ENCODE results near the gene UTY. TPM values are rescaled to one million over a fixed set of nuclear protein-coding genes. Genes with fewer than 3 reads are reported as not detected.

Gene UTY
- total RNA-seq, 1 donor from 2014 or later = 29.2 TPM

DNA sequence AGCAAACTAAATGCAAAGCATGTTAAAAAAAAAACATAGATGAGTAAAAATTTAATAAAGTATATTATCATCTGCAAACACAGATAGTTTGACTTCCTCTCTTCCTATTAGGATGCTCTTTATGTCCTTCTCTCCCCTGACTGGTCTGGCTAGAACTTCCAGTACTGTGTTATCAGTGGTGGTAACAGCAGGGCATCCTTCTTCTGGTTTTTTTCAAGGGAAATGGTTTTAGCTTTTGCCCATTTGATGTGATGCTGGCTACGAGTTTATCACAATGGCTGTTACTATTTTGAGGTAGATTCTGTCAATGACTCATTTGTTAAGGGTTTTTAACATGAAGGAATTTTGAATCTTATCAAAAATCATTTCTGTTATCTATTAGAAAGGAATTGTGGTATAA, 34.3 kb downstream of the UTY start:
- DNase-seq (ENCODE audit: low read depth) (no peak), FAIRE-seq (no peak)
- Histone ChIP-seq H3K27me3 (ENCODE audit: control insufficient read depth, insufficient read depth, low read length) (no peaks in the 10 kb centered on the region), H3K4me3 (ENCODE audit: low read depth, low read length) (no peak overlapping the region), H3K36me3 (ENCODE audit: control insufficient read depth, insufficient read depth, low read length) (no peaks in the 10 kb centered on the region)
- TF ChIP-seq, protein P1, sequence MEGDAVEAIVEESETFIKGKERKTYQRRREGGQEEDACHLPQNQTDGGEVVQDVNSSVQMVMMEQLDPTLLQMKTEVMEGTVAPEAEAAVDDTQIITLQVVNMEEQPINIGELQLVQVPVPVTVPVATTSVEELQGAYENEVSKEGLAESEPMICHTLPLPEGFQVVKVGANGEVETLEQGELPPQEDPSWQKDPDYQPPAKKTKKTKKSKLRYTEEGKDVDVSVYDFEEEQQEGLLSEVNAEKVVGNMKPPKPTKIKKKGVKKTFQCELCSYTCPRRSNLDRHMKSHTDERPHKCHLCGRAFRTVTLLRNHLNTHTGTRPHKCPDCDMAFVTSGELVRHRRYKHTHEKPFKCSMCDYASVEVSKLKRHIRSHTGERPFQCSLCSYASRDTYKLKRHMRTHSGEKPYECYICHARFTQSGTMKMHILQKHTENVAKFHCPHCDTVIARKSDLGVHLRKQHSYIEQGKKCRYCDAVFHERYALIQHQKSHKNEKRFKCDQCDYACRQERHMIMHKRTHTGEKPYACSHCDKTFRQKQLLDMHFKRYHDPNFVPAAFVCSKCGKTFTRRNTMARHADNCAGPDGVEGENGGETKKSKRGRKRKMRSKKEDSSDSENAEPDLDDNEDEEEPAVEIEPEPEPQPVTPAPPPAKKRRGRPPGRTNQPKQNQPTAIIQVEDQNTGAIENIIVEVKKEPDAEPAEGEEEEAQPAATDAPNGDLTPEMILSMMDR (IDR thresholded peaks at IDR 0.05; ENCODE audit: insufficient read depth, low read length, severe bottlenecking) = no peak

DNA sequence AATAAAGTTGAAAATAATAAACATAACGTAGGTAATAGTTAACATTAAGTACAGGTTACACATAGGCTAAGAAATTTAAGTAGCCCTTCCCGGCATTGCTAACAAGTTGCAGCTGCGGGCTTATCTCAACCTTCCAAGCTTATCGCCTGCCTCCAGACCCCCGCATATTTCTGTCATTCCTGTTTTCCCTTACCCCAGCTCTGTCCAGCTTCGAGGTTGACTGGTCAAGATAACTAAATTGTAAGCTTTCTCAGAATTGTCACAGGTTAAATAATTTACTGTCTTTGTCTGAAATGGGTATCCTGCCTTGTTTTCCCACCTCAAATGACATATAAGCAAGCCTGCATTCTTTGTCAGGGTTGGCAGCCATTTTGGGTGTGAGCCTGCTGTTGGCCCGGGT, 36.7 kb downstream of the UTY start:
- Histone ChIP-seq H3K27me3 (ENCODE audit: control insufficient read depth, insufficient read depth, low read length) (no peaks in the 10 kb centered on the region), H3K36me3 (ENCODE audit: control insufficient read depth, insufficient read depth, low read length) (no peaks in the 10 kb centered on the region), H3K4me3 (ENCODE audit: low read depth, low read length) (no peak overlapping the region)
- FAIRE-seq (no peak), DNase-seq (ENCODE audit: low read depth) (no peak)
- TF ChIP-seq, protein P1 (IDR thresholded peaks at IDR 0.05; ENCODE audit: insufficient read depth, low read length, severe bottlenecking) = no peak

DNA sequence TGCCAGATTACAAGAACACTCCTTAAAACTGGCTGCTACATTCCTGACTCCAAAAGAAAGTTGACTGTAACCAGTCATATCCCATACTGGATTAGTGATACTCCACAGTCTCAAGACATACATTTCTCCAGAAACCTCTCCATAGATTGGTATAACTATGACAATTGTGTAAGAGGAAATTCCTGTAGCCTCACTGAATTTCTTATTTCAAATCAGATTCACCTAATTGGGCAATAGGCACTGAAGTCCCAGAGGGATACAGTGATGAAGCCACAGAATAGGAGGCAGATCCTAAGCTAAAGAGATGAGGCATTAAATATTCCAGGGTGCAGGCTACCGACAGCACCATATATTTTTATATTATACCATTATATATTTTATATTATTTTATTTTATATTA, 39.0 kb downstream of the UTY start:
- H3K36me3 ChIP-seq (ENCODE audit: control insufficient read depth, insufficient read depth, low read length) = no peaks in the 10 kb centered on the region
- FAIRE-seq = no peak
- TF ChIP-seq, protein P1 (IDR thresholded peaks at IDR 0.05; ENCODE audit: insufficient read depth, low read length, severe bottlenecking) = no peak
- H3K27me3 ChIP-seq (ENCODE audit: control insufficient read depth, insufficient read depth, low read length) = no peaks in the 10 kb centered on the region
- no peak for DNase-seq (ENCODE audit: low read depth)
- H3K4me3 ChIP-seq (ENCODE audit: low read depth, low read length) = no peak overlapping the region

DNA sequence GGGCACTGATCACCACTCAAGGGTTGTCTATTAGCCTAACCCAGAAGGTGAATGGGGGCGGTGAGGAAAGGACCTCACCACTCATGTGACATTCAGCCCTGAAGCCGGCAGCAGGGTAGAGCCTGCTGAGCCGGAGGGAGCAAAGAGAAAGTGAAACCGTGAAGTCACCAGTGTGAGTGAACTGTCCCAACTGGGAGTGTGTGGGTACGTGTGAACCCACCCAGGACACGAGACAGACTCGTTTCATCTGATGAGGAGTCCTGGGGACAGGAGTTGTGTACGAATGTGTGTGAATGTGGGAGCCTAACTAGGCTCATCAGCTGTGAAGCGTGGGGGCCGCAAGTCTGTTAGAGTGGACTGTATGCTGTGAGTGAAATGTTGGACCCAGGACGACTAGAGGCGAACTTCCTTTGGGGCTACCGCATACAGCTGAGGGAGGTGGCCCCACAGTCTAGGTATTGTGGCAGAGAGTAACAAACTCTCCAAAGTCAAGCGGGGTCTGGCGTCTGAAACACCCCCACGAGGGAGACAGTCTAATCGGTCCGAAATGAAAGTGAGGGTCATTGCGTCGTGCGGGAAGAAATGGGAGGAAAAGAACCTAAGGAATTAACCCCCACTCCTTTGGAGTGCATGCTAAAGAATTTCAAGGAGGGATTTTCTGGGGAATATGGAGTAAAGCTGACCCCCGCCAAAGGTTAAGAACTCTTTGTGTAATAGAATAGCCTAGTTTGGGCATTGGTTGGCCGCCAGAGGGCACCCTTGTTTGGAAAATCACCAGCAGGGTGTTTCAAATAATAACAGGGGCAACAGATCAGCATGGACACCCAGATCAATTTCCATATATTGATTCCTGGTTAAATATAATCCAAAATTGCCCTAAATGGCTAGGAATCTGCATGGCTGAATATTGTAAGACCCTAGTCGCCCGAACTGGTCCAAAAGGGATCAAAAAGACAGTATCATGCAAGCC, 43.6 kb downstream of the UTY start:
- FAIRE-seq (no peak), DNase-seq (ENCODE audit: low read depth) (peak; percentile 4)
- Histone ChIP-seq H3K4me3 (ENCODE audit: low read depth, low read length) (peak overlapping the region; percentile 3), H3K36me3 (ENCODE audit: control insufficient read depth, insufficient read depth, low read length) (no peaks in the 10 kb centered on the region), H3K27me3 (ENCODE audit: control insufficient read depth, insufficient read depth, low read length) (no peaks in the 10 kb centered on the region)
- TF ChIP-seq, protein P1 (IDR thresholded peaks at IDR 0.05; ENCODE audit: insufficient read depth, low read length, severe bottlenecking) = peak; percentile 41

DNA sequence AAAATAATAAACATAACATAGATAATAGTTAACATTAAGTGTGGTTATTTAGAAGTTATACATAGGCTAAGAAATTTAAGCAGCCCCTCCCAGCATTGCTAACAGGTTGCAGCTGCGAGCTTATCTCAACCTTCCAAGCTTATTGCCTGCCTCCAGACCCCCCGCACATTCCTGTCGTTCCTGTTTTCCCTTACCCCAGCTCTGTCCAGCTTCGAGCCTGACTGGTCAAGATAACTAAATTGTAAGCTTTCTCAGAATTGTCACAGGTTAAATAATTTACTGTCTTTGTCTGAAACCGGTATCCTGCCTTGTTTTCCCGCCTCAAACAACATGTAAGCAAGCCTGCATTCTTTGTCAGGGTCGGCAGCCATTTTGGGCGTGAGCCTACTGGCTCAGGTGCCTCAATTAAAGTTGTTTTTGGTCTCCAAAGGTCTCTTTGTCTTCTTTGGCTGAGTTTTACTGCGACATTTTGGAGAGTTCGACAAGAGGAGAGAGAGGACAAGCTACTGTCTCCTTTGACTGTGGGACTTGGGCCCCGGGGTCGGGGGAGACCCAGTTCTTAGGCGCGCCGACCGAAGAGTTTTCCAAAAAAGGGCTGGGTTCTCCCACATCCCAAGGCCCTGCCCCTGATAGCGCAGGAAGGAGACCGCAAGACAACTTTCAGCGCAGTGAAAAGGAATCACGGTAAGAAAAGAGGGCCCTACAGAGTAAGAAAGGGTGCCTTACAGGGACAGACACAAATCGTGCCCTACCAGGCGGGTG, 44.4 kb downstream of the UTY start:
- DNase-seq (ENCODE audit: low read depth) (no peak), FAIRE-seq (no peak)
- Histone ChIP-seq H3K36me3 (ENCODE audit: control insufficient read depth, insufficient read depth, low read length) (no peaks in the 10 kb centered on the region), H3K27me3 (ENCODE audit: control insufficient read depth, insufficient read depth, low read length) (no peaks in the 10 kb centered on the region), H3K4me3 (ENCODE audit: low read depth, low read length) (no peak overlapping the region)
- TF ChIP-seq, protein P1 (IDR thresholded peaks at IDR 0.05; ENCODE audit: insufficient read depth, low read length, severe bottlenecking) = no peak

Data from bronchial epithelial cell (primary cell).